ENCODE results near the gene TMEM248.

Gene TMEM248

DNA sequence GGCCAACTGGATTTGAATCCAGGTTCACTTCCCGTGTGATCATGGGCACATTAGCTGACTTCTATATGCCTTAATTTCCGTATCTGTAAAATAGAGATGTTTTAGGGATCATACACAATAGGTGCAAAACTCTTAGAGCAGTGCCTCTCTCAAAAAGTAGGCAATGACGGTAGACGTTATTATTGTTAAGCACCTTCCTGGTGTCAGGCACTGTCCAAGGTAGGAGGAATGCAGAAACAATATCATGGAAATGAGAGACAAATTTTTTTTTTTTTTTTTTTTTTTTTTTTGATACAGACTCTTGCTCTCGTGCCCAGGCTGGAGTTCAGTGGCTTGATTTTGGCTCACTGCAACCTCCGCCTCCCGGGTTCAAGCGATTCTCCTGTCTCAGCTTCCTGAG, 8.1 kb downstream of the TMEM248 start:
- DNase-seq (ENCODE audit: low read depth, low spot score) = no peak
- TF ChIP-seq, protein P1, sequence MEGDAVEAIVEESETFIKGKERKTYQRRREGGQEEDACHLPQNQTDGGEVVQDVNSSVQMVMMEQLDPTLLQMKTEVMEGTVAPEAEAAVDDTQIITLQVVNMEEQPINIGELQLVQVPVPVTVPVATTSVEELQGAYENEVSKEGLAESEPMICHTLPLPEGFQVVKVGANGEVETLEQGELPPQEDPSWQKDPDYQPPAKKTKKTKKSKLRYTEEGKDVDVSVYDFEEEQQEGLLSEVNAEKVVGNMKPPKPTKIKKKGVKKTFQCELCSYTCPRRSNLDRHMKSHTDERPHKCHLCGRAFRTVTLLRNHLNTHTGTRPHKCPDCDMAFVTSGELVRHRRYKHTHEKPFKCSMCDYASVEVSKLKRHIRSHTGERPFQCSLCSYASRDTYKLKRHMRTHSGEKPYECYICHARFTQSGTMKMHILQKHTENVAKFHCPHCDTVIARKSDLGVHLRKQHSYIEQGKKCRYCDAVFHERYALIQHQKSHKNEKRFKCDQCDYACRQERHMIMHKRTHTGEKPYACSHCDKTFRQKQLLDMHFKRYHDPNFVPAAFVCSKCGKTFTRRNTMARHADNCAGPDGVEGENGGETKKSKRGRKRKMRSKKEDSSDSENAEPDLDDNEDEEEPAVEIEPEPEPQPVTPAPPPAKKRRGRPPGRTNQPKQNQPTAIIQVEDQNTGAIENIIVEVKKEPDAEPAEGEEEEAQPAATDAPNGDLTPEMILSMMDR (IDR thresholded peaks at IDR 0.05; ENCODE audit: insufficient read depth, low read length, missing control alignments) = no peak
- POLR2A ChIA-PET = no interaction called here
- CTCF ChIA-PET = no interaction called here
- H3K4me3 ChIP-seq (ENCODE audit: low read depth, low read length) = no peak overlapping the region

DNA sequence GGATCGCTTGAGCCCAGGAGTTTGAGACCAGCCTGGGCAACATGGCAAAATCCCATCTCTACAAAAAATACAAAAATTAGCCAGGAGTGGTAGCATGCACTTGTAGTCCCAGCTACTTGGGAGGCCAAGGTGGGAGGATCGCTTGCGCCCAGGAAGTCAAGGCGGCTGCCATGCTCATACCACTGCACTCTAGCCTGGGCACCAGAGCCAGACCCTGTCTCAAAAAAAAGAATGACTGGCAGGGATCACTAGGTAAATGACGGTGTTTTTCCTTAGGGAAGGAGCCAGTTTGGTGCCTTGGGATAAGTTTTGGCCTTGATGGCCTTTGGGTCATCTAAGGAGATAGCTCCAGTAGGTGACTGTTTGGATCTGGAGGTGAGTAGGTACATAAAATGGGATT, 8.9 kb downstream of the TMEM248 start:
- TF ChIP-seq, protein P1 (IDR thresholded peaks at IDR 0.05; ENCODE audit: insufficient read depth, low read length, missing control alignments) = no peak
- no peak for DNase-seq (ENCODE audit: low read depth, low spot score)

DNA sequence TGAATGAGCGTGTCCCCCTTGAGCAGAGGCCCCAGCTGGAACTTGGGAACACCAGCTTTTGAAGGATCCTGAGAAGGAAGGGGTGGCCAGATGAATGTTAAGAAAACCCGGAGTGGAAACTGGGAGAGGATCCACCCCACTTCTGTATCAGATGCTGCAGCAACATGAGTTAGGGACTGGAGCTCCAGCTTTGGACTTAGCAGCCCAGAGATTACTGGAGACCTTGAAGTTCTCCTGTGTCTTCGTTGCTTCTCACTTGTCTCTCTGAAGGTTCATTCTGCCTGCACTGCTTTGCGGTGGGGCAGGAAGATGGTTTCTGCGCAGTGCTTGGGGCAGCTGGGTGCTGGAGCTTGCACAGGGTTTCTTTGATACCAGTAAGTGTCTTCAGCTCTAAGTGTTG, 9.3 kb downstream of the TMEM248 start:
- TF ChIP-seq, protein P1 (IDR thresholded peaks at IDR 0.05; ENCODE audit: insufficient read depth, low read length, missing control alignments) = no peak
- ChIA-PET CTCF (no interaction called here), POLR2A (interaction anchor here (0.6 to 1.2 kb wide), 3 partner anchors 9 to 113 kb away, joined by 3 read pairs; no protein-coding TSS in a partner anchor)
- no peak overlapping the region for H3K4me3 ChIP-seq (ENCODE audit: low read depth, low read length)
- DNase-seq (ENCODE audit: low read depth, low spot score) = no peak

More for the DNA sequence above, 8.9 kb downstream of the TMEM248 start:
- POLR2A ChIA-PET = interaction anchor here (0.6 to 1.2 kb wide), 3 partner anchors 8 to 113 kb away, joined by 3 read pairs; no protein-coding TSS in a partner anchor
- CTCF ChIA-PET = no interaction called here
- no peak overlapping the region for H3K4me3 ChIP-seq (ENCODE audit: low read depth, low read length)

DNA sequence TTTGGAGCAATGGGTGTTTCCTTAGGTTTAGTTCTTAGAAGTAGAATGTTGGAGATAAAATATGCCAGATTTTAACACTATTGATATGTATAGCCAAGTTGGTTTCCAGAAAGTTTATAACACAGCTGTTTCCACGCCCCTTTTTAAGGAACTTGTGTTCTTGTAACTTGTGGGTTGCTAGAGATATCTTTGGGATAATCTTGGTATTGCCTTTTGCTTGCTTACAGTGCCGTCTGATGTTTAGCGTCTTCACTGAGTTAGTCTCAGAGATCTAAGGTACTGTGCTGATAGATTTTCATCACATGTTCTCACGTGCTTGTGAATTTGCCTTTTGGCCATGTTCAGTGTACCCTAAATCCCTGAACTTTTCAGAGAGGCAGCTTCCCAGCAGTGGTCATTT, 12.4 kb downstream of the TMEM248 start:
- TF ChIP-seq, protein P1 (IDR thresholded peaks at IDR 0.05; ENCODE audit: insufficient read depth, low read length, missing control alignments) = no peak
- no peak for DNase-seq (ENCODE audit: low read depth, low spot score)
- ChIA-PET POLR2A (no interaction called here), CTCF (no interaction called here)
- H3K4me3 ChIP-seq (ENCODE audit: low read depth, low read length) = no peak overlapping the region

DNA sequence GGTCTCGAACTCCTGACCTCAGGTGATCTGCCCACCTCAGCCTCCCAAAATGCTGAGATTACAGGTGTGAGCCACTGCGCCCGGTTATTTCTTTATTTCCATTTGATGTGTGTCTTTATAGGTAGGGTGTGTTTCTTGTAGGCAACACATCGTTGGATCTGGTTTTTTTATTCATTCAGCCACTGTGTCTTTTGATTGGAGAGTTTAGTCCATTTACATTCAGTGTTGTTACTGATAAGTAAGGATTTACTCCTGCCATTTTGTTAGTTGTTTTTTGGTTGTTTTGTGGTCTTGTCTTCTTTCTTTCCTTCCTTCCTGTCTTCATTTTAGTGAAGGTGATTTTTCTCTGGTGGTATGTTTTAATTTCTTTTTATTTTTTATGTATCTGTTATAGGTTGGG, 16.9 kb downstream of the TMEM248 start:
- H3K4me3 ChIP-seq (ENCODE audit: low read depth, low read length) = no peak overlapping the region
- CTCF ChIA-PET = no interaction called here
- POLR2A ChIA-PET = interaction anchor here (0.7 kb wide), 1 partner anchor 22 kb away, joined by 3 read pairs; no protein-coding TSS in a partner anchor
- no peak for DNase-seq (ENCODE audit: low read depth, low spot score)
- TF ChIP-seq, protein P1 (IDR thresholded peaks at IDR 0.05; ENCODE audit: insufficient read depth, low read length, missing control alignments) = no peak

GRCh38 chr7:66939325-66939724, 18.3 kb downstream of the TMEM248 start:
- no peak overlapping the region for H3K4me3 ChIP-seq (ENCODE audit: low read depth, low read length)
- TF ChIP-seq, protein P1 (IDR thresholded peaks at IDR 0.05; ENCODE audit: insufficient read depth, low read length, missing control alignments) = no peak
- DNase-seq (ENCODE audit: low read depth, low spot score) = no peak
- ChIA-PET CTCF (no interaction called here), POLR2A (no interaction called here)
